HG03565 (cell line): ENCODE results near the gene CABP7.

Experiments
- ATAC-seq: cut with Tn5 transposase; IDR thresholded peaks from one replicate; pipeline ENCODE4 v1.9.1; 2021; ENCODE audit warnings: mild to moderate bottlenecking, moderate library complexity; ENCODE audit not compliant: unreplicated experiment

The CABP7 gene

GRCh38 chr22:29702000-29702930 lies 17.5 kb upstream of the CABP7 start:
- ATAC-seq = no peak

- no peak for ATAC-seq
Observed at GRCh38 chr22:29702931-29703501, 16.8 kb upstream of the CABP7 start.

DNA sequence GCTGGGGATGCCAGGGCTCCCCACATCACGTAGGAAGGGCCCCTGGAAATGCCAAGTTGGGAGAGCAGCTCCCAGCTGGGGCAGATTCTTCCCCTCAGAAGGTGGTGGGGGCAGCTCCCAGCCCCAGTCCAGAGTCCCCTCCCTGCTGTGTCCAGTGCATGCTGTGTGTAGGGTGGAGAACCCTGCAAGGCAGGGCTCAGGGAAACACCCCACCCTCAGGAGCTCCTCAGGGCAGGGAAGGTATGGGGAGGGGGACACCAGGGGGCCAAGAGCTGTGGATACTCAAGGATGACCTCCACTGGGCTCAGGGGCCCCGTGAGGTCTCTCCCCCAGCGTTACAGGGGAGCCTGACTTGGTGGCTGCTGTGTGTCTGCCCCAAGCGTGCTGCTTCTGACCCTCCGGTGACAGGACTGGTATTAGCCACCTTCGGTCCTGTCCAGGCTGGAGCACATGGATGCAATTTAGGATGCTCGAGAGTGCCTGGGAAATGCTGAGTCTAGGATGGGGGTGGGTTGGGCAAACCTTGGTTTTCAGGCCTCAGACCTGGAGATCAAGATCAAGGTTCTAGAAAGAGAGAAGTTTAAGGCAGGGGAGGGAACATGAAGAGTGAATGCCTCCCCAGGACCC lies 16.1 kb upstream of the CABP7 start:
- ATAC-seq = no peak

- ATAC-seq = no peak
Observed at GRCh38 chr22:29704528-29705285, 15.1 kb upstream of the CABP7 start.

DNA sequence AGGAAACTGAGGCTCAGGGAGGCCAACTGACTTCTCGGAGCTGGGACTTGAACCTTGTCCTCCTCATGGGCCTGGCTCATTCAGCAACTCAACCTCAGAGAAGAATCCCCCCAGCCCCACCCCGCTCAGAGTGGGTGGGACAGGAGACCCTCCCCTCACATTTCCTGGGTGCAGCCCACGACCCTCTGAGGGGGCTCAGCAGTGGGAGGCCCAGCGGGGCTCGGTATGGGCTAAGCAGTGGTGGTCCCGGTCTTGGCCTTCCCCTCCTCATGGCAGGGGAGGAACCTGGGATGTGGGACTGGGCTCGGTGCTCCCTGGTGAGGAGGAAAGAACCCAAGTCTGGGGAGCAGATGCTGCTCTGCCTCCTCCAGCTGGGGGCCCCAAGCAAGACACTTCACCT lies 14.2 kb upstream of the CABP7 start:
- ATAC-seq = no peak

- ATAC-seq = no peak
Observed at GRCh38 chr22:29706486-29706885, 13.3 kb upstream of the CABP7 start.

- ATAC-seq = no peak
Observed at GRCh38 chr22:29707010-29707409, 12.8 kb upstream of the CABP7 start.

- no peak for ATAC-seq
Observed at GRCh38 chr22:29707471-29707870, 12.3 kb upstream of the CABP7 start.

DNA sequence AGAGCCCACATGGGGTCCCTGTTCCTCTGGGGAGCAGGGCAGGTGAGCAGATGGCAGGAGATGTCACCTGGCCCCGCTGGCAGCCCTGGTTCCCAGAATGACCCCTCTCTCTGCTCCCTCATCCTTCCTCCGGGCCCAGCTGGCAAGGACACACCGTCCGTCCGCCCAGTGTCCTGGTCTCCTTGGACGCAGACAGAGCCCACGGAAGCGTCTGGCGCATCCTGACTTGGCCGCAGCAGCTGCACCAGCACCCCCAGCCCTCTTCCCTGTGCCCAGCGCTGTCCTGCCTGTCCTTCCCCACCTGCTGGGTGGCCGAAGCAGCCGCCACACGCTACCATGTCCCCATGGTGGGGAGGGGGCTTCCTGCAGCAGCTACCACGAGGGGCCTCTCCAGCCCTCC lies 9.6 kb upstream of the CABP7 start:
- no peak for ATAC-seq

DNA sequence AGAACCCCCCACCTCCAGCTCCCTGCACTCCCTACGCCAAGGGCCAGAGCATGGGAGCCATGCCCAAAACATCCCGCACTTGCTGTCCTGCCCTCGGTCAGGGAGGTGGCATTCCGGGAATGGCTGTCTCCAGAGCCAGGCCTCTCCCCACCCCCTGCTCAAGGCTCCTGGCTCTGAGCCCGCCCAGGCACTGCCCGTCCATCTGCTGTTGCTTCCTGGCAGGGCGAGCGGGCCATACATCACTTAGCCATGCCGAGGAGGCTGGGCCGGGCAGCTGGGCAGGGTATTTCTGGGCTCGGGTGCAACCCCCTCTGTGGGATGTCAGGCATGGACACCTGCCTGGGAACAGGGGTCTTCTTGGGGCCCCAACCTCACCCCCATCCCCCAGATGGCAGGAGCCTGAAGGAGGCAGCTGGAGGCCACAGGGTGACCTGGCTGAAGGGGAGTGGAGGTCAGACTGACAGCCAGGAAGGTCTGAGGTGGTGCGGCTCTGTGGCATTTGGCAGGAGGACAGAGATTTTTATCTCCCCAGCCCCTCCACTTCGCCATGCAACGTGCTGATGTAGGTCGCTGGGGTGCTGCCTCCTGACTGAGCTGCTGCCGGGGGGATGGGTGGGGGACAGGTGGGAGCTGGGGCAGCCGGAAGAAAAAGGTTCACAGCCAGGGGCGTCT lies 8.7 kb upstream of the CABP7 start:
- no peak for ATAC-seq

DNA sequence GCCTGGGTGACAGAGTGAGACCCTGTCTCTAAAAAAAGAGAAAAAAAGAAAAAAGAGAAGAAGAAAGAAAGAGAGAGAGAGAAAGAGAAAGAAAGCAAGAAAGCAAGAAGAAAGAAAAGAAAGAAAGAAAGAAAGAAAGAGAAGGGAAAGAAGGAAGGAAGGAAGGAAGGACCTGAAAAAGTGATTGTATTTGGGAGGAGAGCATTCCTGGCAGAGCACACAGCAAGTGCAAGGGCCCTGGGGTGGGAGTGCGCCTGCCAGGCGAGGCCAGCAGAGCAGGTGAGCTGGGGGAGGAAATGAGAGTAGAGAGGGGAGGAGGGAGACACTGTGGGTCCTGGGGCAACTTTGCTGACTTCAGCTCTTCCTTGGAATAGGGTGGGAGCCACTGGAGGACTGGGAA lies 7.7 kb upstream of the CABP7 start:
- ATAC-seq = no peak

DNA sequence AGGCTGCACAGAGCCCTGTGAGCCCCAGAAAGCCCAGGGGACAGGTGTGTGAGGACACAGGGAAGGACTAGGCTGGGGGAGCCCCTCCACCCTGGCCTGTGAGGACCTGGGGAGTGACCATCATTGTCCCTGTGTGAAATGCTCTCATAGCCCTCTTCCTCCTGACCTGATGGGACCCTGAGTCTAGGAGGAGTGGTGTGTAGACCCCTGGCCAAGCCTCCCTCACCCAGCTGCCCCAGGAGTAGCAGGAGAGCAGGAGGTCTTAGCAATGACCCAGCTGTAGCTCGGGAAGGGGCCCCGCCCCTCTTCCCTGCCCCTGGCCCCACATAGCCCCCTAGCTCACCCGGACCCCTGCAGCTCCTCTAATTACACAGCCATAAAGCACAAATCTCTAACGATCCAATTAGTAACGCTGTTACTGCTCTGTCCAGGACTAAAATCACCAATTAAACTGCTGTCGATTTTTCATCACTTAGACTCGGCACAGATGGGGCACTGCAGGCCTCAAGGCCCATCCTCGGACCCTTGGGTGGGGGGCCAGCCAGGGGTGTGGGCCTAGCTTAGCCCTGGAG lies 6.6 kb upstream of the CABP7 start:
- ATAC-seq = no peak

- no peak for ATAC-seq
Observed at GRCh38 chr22:29715240-29715639, 4.6 kb upstream of the CABP7 start.

GRCh38 chr22:29715705-29716104 lies 4.1 kb upstream of the CABP7 start:
- no peak for ATAC-seq

DNA sequence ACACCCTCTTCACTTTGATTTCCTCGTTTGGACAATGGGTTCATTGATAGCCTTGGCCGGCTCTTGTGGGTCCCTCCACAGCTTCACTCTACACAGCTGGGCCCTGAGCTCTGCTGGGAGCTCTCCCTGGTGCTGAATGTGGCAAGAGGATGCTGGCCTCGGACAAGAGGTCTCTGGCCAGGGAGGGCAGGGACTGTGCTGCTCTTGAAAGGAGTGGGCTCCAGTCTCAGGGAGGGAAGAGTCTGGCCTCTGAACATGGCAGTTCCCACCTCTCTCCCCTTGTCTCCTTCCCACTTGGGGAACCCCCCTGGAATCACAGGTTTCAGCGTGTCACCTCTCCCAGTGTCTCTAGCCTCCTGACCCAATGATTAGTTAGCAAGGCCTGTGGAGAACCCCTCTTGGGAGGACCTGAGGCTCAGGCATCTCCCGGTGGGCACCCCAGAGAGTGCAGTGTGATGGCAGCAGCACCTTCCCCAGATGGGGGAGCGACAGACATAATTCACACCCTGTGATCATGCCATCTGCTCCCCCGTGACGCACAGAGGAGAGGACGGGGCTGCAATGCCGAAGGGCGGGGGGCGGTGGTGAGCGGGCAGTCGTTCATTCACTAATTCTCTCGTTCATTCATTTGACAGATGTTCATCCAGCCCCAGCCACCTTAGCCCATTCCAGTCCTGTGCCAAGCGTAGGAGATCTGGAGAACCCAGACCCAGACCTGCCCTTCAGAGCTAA lies 2.8 kb upstream of the CABP7 start:
- ATAC-seq = no peak

GRCh38 chr22:29717789-29718188 lies 2.0 kb upstream of the CABP7 start:
- ATAC-seq = no peak

DNA sequence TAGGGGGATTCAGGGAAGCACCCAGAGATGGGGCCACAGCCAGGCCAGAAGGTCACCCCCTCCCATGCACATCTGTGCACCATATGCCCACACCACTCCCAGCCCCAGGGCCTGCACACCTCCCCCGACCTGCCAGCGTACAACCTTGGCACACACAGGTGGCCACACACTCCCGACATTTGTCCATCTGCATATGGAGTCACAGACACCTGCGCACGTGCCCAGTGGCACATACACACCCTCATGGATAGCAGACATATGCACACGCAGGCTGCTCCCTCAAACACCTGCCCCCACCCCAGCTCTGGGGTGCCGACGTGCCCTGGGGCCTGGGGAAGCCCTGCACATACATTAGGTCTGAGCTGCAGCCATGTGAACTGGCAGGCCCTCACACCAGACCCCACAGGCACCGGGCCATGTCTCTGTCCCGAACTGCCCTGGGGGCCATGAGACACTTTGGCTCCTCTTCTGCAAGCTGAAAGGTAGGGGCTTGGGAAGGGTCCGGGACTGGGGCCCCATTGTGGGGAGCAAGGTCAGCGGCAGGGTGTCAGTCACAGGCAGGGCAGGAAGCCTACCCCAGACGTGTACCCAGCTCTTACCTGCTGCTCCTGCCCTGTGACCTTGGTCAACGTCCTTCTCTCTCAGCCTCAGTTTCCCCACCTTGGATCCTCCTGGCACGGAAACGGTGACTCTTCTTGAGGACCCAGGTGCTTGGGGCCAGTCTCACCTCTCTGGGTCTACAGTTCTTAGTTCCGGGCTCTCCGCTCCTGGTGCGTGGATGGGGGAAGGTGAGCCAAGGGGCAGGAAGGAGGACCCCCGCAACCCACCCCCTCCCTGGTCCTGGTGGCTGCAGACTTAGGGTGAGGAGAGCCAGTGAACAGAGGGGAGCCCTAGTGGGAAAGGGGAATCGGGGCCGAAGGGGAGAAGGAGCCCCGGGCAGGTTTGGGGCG lies 579 bp upstream of the CABP7 start:
- no peak for ATAC-seq

DNA sequence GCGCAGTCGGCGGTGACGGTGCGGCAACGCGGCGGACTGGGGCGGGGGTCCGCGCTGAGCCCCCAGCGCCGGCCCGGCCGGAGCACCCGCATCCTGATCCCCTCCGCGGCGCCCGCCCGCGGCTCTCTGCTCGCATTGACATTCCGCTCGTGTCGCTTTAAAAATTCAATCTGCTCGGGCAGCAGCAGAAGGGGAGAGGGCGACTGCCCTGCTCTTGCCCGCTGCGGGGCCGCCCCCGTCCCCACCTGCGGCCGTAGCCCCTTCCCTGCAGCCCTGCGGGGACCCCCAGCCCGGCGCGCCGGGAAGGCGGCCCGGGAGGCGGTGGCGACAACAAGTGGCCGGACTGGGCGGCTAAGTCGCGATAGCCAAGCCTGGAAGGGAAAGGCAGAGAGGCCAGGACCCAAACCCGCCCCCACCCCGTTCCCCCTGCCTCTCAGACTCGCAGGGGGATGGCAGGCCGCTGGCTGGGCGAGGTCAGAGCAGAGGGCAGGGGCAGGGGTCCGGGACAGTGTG lies 1.1 kb downstream of the CABP7 start:
- no peak for ATAC-seq
